ENCODE results near the gene MALSU1.

MALSU1 gene

GRCh38 chr7:23298885-23299769, at the start of gene MALSU1:
TSS of gene MALSU1 (plus strand) at chr7:23299339. CDS start at chr7:23299353, 14 bp downstream.
- in situ Hi-C loops (cut with HindIII; ENCODE audit: low sequenced_read_pairs): no loop called here

GRCh38 chr7:23249486-23249885, 49.7 kb upstream of the MALSU1 start:
- in situ Hi-C loops (cut with HindIII; ENCODE audit: low sequenced_read_pairs): no loop called here

GRCh38 chr7:23254051-23254681, 45.0 kb upstream of the MALSU1 start:
- in situ Hi-C loops (cut with HindIII; ENCODE audit: low sequenced_read_pairs): loop anchor here (25.0 kb wide), 1 partner anchor 458 kb away; the partner anchor contains the start of gene STK31

- in situ Hi-C loops (cut with HindIII; ENCODE audit: low sequenced_read_pairs): loop anchor here (25.0 kb wide), 1 partner anchor 456 kb away; the partner anchor contains the start of gene STK31
Measured at GRCh38 chr7:23256731-23257130, 42.4 kb upstream of the MALSU1 start.

- in situ Hi-C loops (cut with HindIII; ENCODE audit: low sequenced_read_pairs): loop anchor here (25.0 kb wide), 1 partner anchor 452 kb away; the partner anchor contains the start of gene STK31
Measured at GRCh38 chr7:23260371-23260770, 38.8 kb upstream of the MALSU1 start.

- in situ Hi-C loops (cut with HindIII; ENCODE audit: low sequenced_read_pairs): loop anchor here (25.0 kb wide), 1 partner anchor 450 kb away; the partner anchor contains the start of gene STK31
Measured at GRCh38 chr7:23261843-23262452, 37.2 kb upstream of the MALSU1 start.

GRCh38 chr7:23264916-23265458, 34.2 kb upstream of the MALSU1 start:
- in situ Hi-C loops (cut with HindIII; ENCODE audit: low sequenced_read_pairs): loop anchor here (25.0 kb wide), 1 partner anchor 447 kb away; the partner anchor contains the start of gene STK31

- in situ Hi-C loops (cut with HindIII; ENCODE audit: low sequenced_read_pairs): loop anchor here (25.0 kb wide), 1 partner anchor 445 kb away; the partner anchor contains the start of gene STK31
Measured at GRCh38 chr7:23266918-23267317, 32.2 kb upstream of the MALSU1 start.

- in situ Hi-C loops (cut with HindIII; ENCODE audit: low sequenced_read_pairs): loop anchor here (25.0 kb wide), 1 partner anchor 445 kb away; the partner anchor contains the start of gene STK31
Measured at GRCh38 chr7:23267357-23267756, 31.8 kb upstream of the MALSU1 start.

GRCh38 chr7:23268167-23268566, 31.0 kb upstream of the MALSU1 start:
- in situ Hi-C loops (cut with HindIII; ENCODE audit: low sequenced_read_pairs): loop anchor here (25.0 kb wide), 1 partner anchor 444 kb away; the partner anchor contains the start of gene STK31

GRCh38 chr7:23268746-23269145, 30.4 kb upstream of the MALSU1 start:
- in situ Hi-C loops (cut with HindIII; ENCODE audit: low sequenced_read_pairs): loop anchor here (25.0 kb wide), 1 partner anchor 444 kb away; the partner anchor contains the start of gene STK31

- in situ Hi-C loops (cut with HindIII; ENCODE audit: low sequenced_read_pairs): loop anchor here (25.0 kb wide), 1 partner anchor 440 kb away; the partner anchor contains the start of gene STK31
Measured at GRCh38 chr7:23272275-23272674, 26.9 kb upstream of the MALSU1 start.

- in situ Hi-C loops (cut with HindIII; ENCODE audit: low sequenced_read_pairs): loop anchor here (25.0 kb wide), 1 partner anchor 439 kb away; the partner anchor contains the start of gene STK31
Measured at GRCh38 chr7:23273141-23273599, 26.0 kb upstream of the MALSU1 start.

GRCh38 chr7:23275912-23276311, 23.2 kb upstream of the MALSU1 start:
- in situ Hi-C loops (cut with HindIII; ENCODE audit: low sequenced_read_pairs): no loop called here

GRCh38 chr7:23276376-23276775, 22.8 kb upstream of the MALSU1 start:
- in situ Hi-C loops (cut with HindIII; ENCODE audit: low sequenced_read_pairs): no loop called here

- in situ Hi-C loops (cut with HindIII; ENCODE audit: low sequenced_read_pairs): no loop called here
Measured at GRCh38 chr7:23276947-23277346, 22.2 kb upstream of the MALSU1 start.

GRCh38 chr7:23277359-23277989, 21.7 kb upstream of the MALSU1 start:
- in situ Hi-C loops (cut with HindIII; ENCODE audit: low sequenced_read_pairs): no loop called here

- in situ Hi-C loops (cut with HindIII; ENCODE audit: low sequenced_read_pairs): no loop called here
Measured at GRCh38 chr7:23279819-23280525, 19.2 kb upstream of the MALSU1 start.

- in situ Hi-C loops (cut with HindIII; ENCODE audit: low sequenced_read_pairs): no loop called here
Measured at GRCh38 chr7:23283086-23283485, 16.1 kb upstream of the MALSU1 start.

All from DLD1 (cell line).